ENCODE results near the gene POGZ.
"Not testable (repeated sequence)": the region's sequence is repeated elsewhere in the genome, so short reads cannot be mapped to it uniquely, and the experiment has no call there.

POGZ gene

DNA sequence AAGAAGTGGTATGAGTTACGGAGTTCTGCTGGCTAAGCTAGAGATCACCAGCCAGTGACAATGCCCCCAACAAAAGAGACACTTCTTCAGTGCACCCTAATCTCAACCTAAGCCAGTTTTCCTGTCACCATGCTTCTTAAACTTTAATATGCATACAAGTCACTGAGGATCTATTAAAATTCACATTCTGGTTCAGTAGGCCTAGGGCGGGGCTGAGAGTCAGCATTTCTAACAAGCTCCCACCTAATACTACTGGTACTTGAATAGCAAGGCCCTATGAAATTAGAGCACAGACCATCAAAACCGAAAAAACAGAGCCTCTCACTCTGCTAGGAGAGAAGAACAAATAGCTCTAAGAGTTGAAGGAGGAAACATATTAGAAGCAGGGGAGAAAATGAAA is 52.0 kb downstream of the POGZ start:
- DNase-seq = no peak

DNA sequence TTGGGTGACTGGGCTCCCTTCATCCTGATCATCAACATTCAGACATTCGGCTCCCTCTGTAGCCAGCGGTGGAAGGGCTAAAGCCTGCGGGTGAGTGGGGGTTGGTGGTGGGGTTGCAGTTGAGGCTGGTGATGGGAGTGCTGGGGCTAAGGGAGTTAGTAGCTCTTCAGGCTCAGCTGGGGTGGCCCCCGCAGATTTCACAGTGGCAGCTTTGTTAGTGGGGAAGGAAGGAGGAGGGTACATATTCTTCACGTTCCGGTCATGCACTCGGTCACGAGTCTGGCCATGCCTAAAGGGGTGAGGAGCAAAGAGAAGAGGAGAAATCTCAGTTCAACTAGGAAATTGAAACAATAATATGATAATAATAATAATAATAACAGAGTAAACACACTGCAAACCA is 53.1 kb downstream of the POGZ start:
- DNase-seq = no peak

- DNase-seq = no peak
Measured at GRCh38 chr1:151405187-151405951, 53.9 kb downstream of the POGZ start.

- DNase-seq = no peak
Measured at GRCh38 chr1:151403612-151404011, 55.7 kb downstream of the POGZ start.

GRCh38 chr1:151402764-151403163 is 56.5 kb downstream of the POGZ start:
- no peak for DNase-seq

DNA sequence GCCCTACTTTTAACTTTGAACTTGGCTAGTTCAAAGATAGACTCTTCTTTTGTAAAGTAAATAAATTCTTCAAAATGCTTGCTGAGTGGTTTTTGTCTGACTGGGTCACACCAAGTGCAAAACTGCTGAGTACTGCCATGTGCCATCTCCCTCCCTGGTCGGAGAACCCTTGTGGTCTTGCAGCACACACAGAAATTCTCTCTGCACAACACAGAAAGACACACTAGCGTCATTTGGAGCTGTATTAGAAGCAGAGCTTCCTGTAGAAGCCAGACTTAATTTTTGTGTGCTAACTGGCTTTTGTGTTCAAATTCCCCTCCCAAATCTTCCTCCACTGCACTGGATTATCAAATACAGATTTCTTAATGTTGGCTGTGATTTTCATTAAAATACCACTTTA is 57.4 kb downstream of the POGZ start:
- DNase-seq = no peak

GRCh38 chr1:151401125-151401788 is 58.0 kb downstream of the POGZ start:
- no peak for DNase-seq

- DNase-seq = peak; percentile 69
Measured at GRCh38 chr1:151399324-151400171, 59.7 kb downstream of the POGZ start, which contains the start of gene PSMB4. Gene PSMB4 (plus strand): TSS chr1:151399573. CDS start chr1:151399588, 15 bp downstream.

DNA sequence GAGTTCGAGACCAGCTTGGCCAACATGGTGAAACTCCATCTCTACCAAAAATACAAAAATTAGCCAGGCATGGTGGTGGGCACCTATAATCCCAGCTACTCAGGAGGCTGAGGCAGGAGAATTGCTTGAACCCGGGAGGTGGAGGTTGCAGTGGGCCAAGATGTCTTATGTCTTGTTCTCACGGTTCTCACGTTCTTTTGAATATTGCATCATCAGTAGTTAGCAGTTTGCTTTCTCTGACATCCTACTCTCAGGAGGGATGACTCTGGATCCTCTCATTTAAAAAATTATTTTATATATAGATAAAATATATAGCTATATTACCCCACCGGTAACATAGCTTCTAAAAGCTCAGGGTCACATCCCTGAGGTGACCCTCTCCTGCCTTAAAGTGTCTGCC is 63.0 kb downstream of the POGZ start:
- DNase-seq = not testable (repeated sequence)

DNA sequence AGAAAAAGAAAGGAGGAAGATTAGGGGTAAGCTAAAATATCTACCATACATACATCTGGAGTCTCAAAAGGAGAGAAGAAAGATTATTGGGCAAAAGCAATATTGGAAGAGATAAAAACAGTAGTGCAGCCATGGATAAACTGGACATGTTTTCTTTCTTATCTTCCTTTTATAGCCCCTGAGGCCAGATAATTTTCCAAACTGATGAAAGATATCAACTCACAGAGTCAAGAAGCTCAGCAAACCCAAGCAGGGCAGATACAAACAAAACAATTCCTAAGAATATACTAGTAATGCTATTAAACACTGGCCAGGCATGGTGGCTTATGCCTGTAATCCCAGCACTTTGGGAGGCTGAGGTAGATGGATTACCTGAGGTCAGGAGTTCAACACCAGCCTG is 65.7 kb downstream of the POGZ start:
- no peak for DNase-seq

- no peak for DNase-seq
Measured at GRCh38 chr1:151391079-151391563, 68.2 kb downstream of the POGZ start.

DNA sequence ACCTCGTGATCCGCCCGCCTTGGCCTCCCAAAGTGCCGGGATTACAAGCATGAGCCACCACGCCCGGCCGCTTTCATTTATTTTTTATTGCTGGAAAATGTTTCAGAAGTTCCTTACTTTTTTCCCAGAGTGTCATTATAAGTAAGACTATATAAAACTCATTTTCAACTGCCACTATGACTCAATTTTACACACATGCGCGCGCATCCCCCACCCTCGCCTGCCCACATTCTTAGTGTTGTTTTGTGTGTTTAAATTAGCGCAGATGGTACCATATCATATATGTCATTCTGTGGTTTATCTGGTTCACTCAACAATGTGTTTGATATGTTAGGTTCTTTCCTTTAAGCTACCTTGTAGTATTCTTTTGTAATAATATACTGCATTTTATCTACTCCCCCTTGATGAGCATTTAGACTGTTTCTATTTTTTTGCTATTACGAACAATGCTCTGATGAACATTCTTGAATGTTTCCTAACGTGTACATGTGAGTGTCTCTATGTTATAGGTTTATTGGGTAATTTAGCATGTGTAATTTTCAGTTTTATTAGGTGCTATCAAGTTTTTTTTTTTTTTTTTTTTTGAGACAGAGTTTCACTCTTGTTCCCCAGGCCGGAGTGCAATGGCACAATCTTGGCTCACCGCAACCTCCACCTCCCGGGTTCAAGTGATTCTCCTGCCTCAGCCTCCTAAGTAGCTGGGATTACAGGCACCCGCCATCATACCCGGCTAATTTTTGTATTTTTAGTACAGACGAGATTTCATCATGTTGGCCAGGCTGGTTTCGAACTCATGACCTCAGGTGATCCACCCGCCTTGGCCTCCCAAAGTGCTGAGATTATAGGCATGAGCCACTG is 68.8 kb downstream of the POGZ start:
- not testable (repeated sequence) for DNase-seq

DNA sequence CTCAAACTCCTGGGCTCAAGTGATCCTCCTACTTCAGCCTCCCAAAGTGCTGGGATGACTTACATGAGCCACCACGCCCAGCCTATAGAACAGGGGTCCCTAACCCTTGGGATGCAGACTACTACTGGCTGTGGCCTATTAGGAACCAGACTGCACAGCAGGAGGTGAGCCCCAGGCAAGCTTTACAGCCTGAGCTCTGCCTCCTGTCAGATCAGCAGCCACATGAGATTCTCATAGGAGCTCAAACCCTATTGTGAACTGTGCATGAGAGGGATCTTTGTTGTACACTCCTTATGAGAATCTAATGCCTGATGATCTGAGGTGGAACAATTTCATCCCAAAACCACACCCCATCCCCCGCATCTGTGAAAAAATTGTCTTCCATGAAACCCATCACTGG is 73.3 kb downstream of the POGZ start:
- DNase-seq = no peak

DNA sequence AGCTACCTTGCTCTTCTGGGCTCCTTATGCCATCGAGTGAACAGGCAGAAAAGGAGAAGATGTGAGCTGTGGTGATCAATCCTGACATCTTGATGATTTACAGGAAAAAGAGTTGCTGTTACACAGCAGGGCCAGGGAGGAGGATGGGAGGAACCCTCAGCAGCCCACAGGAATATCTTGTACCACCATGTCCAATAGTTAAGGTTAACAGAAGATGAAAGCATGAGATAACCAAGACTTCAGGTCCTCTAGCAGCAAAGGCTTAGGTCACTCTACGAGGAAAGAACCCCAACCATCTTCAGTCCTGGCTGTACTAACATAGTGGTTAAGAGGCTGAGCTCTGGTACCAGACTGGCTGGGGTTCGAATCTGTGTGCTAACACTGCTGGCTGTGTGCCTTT is 74.7 kb downstream of the POGZ start:
- no peak for DNase-seq

- DNase-seq = no peak
Measured at GRCh38 chr1:151377150-151377884, 82.0 kb downstream of the POGZ start.

DNA sequence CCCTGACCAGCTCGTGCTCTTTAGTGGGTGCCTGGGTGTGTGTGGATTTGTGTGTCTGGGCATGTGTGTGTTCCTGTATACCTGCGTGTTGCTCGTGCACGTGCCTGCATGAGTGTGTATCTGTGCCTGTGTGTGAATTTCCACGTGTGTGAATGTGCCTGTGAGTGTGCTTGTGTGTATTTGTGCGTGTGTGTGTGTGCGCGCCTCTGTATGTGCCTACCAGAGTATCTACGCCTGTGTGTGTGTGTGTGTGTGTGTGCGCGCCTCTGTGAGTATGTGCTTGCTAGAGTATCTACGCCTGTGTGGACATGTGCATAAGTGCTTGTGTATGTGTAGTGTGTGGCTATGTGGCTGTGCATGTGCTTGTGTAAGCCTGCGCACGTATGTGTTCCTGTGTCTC is 86.1 kb downstream of the POGZ start:
- no peak for DNase-seq

- DNase-seq = no peak
Measured at GRCh38 chr1:151372058-151372934, 87.0 kb downstream of the POGZ start, which contains the start of gene SELENBP1. Gene SELENBP1 (minus strand): TSS chr1:151372705. CDS start chr1:151372641, 64 bp downstream.

DNA sequence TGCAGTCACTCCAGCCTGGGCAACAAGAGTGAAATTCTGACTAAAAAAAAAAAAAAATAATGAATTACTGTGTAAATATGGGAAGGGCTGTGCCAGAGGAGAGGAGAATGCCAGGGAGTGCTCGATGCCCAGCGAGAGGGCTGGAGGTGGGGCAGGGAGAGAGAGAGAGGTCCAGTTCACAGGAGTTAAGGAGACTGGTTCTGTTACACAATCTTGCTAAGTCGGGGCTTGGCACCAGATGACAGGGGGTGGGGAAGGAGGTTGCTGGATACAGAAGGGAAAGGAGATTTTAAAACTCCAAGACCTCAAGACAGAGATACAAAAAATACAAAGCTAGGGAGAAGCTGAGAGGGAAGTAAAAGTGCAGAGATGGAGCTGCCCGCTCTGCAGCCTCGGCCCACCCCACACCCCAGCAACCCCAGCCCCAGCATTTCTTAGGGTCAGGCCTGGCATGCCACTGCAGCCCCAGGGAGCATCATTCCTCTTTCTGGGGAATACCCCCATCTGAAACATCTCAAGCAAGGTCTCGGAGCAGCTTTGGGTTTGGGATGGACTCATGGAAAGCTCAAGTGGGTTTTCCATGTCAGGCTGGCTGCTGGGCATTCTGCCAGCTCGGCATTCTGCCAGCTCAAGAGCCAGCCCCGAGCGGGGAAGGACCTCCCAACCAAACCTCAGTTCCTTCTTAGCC is 87.8 kb downstream of the POGZ start:
- DNase-seq = no peak

GRCh38 chr1:151370211-151370911 is 88.9 kb downstream of the POGZ start:
- no peak for DNase-seq

All from activated CD4-positive, alpha-beta T cell treated with anti-CD3 and anti-CD28 coated beads for 1 hour (primary cell).